Measurements from ENCODE around the gene HAPLN3. TPM values are rescaled to one million over a fixed set of nuclear protein-coding genes. Genes with fewer than 3 reads are reported as not detected.

Gene HAPLN3
- total and polyA plus RNA-seq, 2 of the 4 experiments (the other 2 are of a cell fraction), result 5.9 to 28.6 TPM

DNA sequence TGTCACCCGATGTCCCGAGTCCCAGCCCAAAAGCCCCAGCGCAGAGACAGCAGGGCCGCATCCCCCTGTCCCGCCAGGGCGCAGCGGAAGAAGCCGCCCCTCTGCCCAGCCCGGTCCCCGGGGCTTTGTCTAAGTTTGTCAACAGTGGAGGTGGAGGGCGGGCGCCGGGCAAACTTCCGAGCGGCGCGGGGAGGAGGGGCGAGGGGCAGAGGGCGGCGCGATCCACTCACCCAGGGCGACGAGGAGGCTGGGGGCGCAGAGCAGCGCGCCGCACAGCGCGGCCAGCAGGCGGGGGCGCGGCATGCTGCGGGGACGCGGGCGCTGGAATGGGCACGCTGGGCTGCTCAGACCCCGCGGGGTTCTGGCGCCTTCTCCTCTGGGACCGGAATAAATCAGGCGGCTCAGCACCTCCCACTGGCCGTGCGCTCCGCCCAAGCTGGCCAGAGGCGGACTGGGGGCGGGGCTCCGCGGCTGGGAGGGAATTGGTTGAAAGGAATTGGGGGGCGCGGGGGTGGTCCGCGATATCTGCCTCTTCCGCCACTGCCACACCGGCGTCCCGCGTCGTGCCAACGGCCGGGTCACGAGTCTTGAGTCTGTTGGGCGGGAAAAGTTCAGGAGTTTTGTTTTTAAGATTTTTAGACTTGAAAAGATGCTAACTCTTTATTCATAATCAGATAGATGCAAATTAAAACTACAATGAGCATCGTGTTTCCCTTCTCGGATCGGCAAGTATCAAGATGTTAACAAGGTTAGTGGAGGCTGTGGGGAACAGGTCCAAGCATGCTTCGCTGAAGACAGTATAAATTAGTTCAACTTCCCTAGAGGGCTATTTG is 17.9 kb upstream of the HAPLN3 start, which contains the start of gene MFGE8 (continued):
- TF ChIP-seq MAZ (IDR thresholded peaks at IDR 0.05; ENCODE audit: borderline replicate concordance, low read depth, low read length) (peak; percentile 78; the same call in 1 of the 2 replicates), SMC3 (IDR thresholded peaks at IDR 0.05; ENCODE audit: low read depth, low read length) (no peak), RFX5 (IDR thresholded peaks at IDR 0.05; ENCODE audit: low read depth, low read length) (no peak), CEBPB (IDR thresholded peaks at IDR 0.05; ENCODE audit: low read depth, low read length) (no peak)

DNA sequence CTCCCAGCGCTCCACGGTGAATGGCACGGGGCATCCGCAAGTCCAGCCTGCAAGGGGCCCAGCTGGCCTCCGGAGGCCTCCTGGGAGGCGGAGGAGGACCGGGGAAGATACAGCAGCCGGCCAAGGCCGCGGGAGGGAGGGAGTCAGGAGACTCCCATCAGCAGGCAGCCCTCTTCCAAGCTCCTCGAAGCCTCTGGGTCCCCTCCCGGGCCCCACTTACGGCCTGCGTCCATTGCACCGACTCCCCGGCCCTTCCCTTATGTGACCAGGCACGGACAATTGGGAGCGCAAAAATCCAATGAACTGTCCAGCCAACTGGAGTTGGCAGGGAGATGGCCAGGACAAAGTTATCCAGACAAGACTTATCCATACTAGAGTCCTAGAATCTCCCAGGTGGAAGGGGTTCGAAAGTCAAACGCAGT is 17.2 kb upstream of the HAPLN3 start:
- H3K79me1 ChIP-seq (ENCODE audit: low read depth in 1 of 2, low read length in 2 of 2), result peaks cover 20 to 51% of the 10 kb centered on the region in 2 experiments; a peak in 3 of 4 replicates
- 0% methylated on average over 8 of the region's 20 CpGs; no CpG with 5 or more reads in 1 of the 2 experiments for WGBS, 2 experiments (ENCODE audit: extremely low coverage in 2 of 2, insufficient read length in 1 of 2)
- peak overlapping the region; percentile 93 for H2AFZ ChIP-seq (replicated peaks; ENCODE audit: low read length, poor library complexity)
- H2AK5ac ChIP-seq (ENCODE audit: low read depth, low read length), result peak overlapping the region; percentile 97; the same call in 1 of the 2 replicates
- no peaks in the 10 kb centered on the region for H3K27me3 ChIP-seq (ENCODE audit: control insufficient read depth, insufficient read depth, low read length)
- peak overlapping the region; percentile 94 for H4K91ac ChIP-seq (ENCODE audit: insufficient read depth, low read depth, low read length)
- peak overlapping the region; percentile 83 for H3K56ac ChIP-seq (ENCODE audit: extremely low read depth, insufficient read depth, low read length)
- POLR2A ChIA-PET (ENCODE audit: unreplicated experiment), result interaction anchor here (0.6 kb wide), 1 partner anchor 422 kb away, joined by 3 read pairs; no protein-coding TSS in a partner anchor
- peak overlapping the region; percentile 91 for H4K5ac ChIP-seq (ENCODE audit: low read depth, low read length)
- peak overlapping the region; percentile 87 for H2BK5ac ChIP-seq (ENCODE audit: low read depth, low read length, poor library complexity, severe bottlenecking)
- DNase-seq (no peak), ATAC-seq (ENCODE audit: low read depth) (peak; percentile 15)
- peak overlapping the region; percentile 89 for H3K14ac ChIP-seq (replicated peaks; ENCODE audit: low read depth, low read length)
- peak overlapping the region; percentile 97 for H3K4me3 ChIP-seq (ENCODE audit: insufficient read depth, low read depth, low read length)
- CTCF ChIA-PET, result no interaction called here
- no TSS peak for BruUV-seq (replicated peaks)
- peaks cover 33% of the 10 kb centered on the region for H3K9me1 ChIP-seq (ENCODE audit: insufficient read depth, low read length)
- peak overlapping the region; percentile 68 for H3K23ac ChIP-seq (ENCODE audit: low read depth, low read length)
- peak overlapping the region; percentile 98 for H3K4me2 ChIP-seq (ENCODE audit: low read depth, low read length)
- 0 out of 3 replicates have a peak overlapping the region, but pooled peaks have one; percentile 16 for H2BK15ac ChIP-seq (ENCODE audit: low read depth, low read length)
- H3K4me1 ChIP-seq (ENCODE audit: control insufficient read depth, insufficient read depth, low read length), result peaks cover 27% of the 10 kb centered on the region
- H3K9me3 ChIP-seq (ENCODE audit: control insufficient read depth, insufficient read depth, low read length), result no peaks in the 10 kb centered on the region
- dilution Hi-C loops (cut with HindIII; ENCODE audit: low sequenced_read_pairs, unreplicated experiment) (loop anchor here (25.0 kb wide), 1 partner anchor 100 kb away; no protein-coding TSS in a partner anchor), intact Hi-C loops (cut with micrococcal nuclease) (no loop called here), in situ Hi-C loops (cut with MboI; ENCODE audit: low sequenced_read_pairs) (no loop called here)
- peak overlapping the region; percentile 96 for H3K4ac ChIP-seq (ENCODE audit: low read depth, low read length)
- H2BK20ac ChIP-seq (ENCODE audit: low read depth, low read length), result peak overlapping the region; percentile 61; the same call in 1 of the 2 replicates
- peaks cover 27% of the 10 kb centered on the region for H3K36me3 ChIP-seq (ENCODE audit: control insufficient read depth, insufficient read depth, low read length)
- peaks cover 48% of the 10 kb centered on the region for H4K20me1 ChIP-seq (ENCODE audit: insufficient read depth, low read length)
- peak overlapping the region; percentile 83 for H3K27ac ChIP-seq (ENCODE audit: insufficient read depth, low read length)
- peak overlapping the region; percentile 75 to 86; a peak in 3 of 4 replicates for H4K8ac ChIP-seq (ENCODE audit: low read depth in 2 of 2, low read length in 2 of 2)
- peak overlapping the region; percentile 44 for H2AK9ac ChIP-seq (replicated peaks; ENCODE audit: low read depth, low read length, poor library complexity)
- H2BK120ac ChIP-seq (ENCODE audit: low read depth, low read length), result peak overlapping the region; percentile 83
- H3K18ac ChIP-seq (ENCODE audit: low read depth, low read length), result peak overlapping the region; percentile 85
- no peak for TF ChIP-seq CHD1 (IDR thresholded peaks at IDR 0.05; ENCODE audit: low read depth, low read length)
- TF ChIP-seq MAZ (IDR thresholded peaks at IDR 0.05; ENCODE audit: borderline replicate concordance, low read depth, low read length), result no peak
- TF ChIP-seq RAD21 (IDR thresholded peaks at IDR 0.05; ENCODE audit: low read length), result no peak
- TF ChIP-seq BHLHE40 (IDR thresholded peaks at IDR 0.05; ENCODE audit: low read depth, low read length), result no peak
- no peak for TF ChIP-seq RFX5 (IDR thresholded peaks at IDR 0.05; ENCODE audit: low read depth, low read length)
- TF ChIP-seq CEBPB (IDR thresholded peaks at IDR 0.05; ENCODE audit: low read depth, low read length), result no peak
- TF ChIP-seq, protein P1, sequence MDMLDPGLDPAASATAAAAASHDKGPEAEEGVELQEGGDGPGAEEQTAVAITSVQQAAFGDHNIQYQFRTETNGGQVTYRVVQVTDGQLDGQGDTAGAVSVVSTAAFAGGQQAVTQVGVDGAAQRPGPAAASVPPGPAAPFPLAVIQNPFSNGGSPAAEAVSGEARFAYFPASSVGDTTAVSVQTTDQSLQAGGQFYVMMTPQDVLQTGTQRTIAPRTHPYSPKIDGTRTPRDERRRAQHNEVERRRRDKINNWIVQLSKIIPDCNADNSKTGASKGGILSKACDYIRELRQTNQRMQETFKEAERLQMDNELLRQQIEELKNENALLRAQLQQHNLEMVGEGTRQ (IDR thresholded peaks at IDR 0.05; ENCODE audit: low read depth, low read length), result no peak
- no peak for TF ChIP-seq SMC3 (IDR thresholded peaks at IDR 0.05; ENCODE audit: low read depth, low read length)
- TF ChIP-seq, protein P2, sequence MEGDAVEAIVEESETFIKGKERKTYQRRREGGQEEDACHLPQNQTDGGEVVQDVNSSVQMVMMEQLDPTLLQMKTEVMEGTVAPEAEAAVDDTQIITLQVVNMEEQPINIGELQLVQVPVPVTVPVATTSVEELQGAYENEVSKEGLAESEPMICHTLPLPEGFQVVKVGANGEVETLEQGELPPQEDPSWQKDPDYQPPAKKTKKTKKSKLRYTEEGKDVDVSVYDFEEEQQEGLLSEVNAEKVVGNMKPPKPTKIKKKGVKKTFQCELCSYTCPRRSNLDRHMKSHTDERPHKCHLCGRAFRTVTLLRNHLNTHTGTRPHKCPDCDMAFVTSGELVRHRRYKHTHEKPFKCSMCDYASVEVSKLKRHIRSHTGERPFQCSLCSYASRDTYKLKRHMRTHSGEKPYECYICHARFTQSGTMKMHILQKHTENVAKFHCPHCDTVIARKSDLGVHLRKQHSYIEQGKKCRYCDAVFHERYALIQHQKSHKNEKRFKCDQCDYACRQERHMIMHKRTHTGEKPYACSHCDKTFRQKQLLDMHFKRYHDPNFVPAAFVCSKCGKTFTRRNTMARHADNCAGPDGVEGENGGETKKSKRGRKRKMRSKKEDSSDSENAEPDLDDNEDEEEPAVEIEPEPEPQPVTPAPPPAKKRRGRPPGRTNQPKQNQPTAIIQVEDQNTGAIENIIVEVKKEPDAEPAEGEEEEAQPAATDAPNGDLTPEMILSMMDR (conservative IDR thresholded peaks at IDR 0.05; ENCODE audit: low read depth, low read length), result no peak
- TF ChIP-seq MXI1 (IDR thresholded peaks at IDR 0.05; ENCODE audit: borderline replicate concordance, low read depth, low read length), result no peak
- TF ChIP-seq NFE2L2 (IDR thresholded peaks at IDR 0.05; ENCODE audit: low read depth, low read length), result no peak
- H3K9ac ChIP-seq (ENCODE audit: low read depth, low read length), result peak overlapping the region; percentile 94

All from IMR-90 (cell line).